Activated naive CD8-positive, alpha-beta T cell treated with anti-CD3 and anti-CD28 coated beads, Interleukin-2, amount 50 U/mL, for 16 hours (primary cell): ENCODE measurements around the gene MRPL30.
"Not testable (repeated sequence)": the region's sequence is repeated elsewhere in the genome, so short reads cannot be mapped to it uniquely, and the experiment has no call there.

ENCODE experiments used
- DNase-seq: peaks from one replicate; pipeline ENCODE4 v3.0.0-alpha.2; 2020; ENCODE audit warnings: low read depth, low spot score

The MRPL30 gene

GRCh38 chr2:99180755-99181623 is at the start of gene MRPL30, which contains the start of gene MITD1:
MRPL30 (plus strand) TSS chr2:99181184; CDS start chr2:99186204, 5,020 bp downstream.
MITD1 (minus strand) TSS chr2:99181058; CDS start chr2:99180981, 77 bp downstream.
- DNase-seq = peak; percentile 77

- DNase-seq = not testable (repeated sequence)
Measured at GRCh38 chr2:99135044-99135556, 45.9 kb upstream of the MRPL30 start.

GRCh38 chr2:99139003-99139402 is 42.0 kb upstream of the MRPL30 start:
- DNase-seq = no peak

DNA sequence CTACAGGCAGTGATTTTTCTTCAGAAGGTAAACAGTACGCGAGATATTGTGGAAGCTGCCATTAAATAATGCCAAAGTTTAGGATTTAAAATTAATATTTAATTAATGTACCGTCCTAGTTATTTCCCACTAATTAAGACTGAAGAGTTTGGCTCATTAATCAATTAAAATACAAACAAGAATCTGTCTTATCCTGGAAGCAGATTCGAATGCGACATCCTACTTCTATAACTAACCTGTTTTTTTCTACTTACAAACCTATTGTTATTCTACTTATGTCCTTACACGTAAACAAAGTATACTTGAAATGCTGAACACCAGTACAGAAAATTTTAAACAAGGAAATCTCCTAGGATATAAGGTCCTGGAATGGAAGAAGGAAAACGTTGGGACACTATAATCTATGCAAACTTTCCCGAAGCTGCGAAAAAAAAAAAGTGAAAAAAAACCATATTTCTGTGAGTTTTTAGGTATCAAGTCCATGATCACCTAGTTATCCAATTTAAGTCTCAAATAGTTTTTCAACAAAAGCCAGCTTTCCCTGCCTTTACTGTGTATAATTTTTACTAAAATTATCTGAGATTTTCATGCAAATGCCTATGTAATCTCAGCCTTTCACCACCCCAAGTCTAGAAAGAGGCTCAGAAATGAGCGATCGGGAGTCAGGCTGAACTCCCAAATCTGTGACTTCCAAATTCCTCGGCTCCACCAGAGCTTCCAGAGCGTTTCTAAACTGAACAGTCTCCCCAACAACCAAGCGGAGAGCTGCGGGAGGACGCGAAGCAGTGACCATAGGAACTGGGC is 40.7 kb upstream of the MRPL30 start:
- DNase-seq = no peak

DNA sequence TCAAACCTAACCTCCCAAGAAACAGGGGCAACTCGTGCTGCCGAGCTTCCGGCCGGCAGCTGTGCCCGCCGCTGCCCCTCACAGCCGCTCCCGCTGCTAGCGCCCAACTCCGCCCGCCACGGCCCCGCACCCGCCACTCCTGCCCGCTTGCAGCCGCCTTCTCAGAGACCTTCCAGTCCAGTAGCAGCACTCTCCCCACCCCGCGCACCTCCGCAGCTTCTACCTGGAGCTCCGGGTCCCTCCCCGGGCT is 40.2 kb upstream of the MRPL30 start:
- DNase-seq = no peak

GRCh38 chr2:99141110-99142108 is 39.6 kb upstream of the MRPL30 start, which contains the start of gene C2orf15:
C2orf15 (plus strand) TSS chr2:99141707; CDS start chr2:99150559, 8,852 bp downstream.
- peak; percentile 95 for DNase-seq

DNA sequence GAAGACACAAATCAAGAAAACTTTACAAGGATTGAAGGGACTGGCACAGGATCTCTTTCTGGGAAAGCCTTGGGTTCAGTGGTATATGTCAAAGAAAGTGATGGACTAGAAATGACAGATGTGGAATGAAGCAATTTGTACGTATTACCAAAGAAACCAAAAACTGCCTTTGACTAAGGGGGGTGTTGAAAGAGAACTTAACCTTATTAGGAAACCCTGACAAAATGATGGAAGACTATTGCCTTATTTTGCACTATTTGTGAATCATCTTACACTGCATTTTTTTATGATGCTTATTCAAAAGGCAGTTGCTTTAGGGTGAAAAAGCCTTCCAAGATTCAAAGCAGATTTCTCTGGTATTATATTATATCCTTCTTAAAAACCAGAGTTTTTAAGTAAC is 30.3 kb upstream of the MRPL30 start:
- DNase-seq = no peak

- DNase-seq = no peak
Measured at GRCh38 chr2:99152199-99152895, 28.6 kb upstream of the MRPL30 start.

DNA sequence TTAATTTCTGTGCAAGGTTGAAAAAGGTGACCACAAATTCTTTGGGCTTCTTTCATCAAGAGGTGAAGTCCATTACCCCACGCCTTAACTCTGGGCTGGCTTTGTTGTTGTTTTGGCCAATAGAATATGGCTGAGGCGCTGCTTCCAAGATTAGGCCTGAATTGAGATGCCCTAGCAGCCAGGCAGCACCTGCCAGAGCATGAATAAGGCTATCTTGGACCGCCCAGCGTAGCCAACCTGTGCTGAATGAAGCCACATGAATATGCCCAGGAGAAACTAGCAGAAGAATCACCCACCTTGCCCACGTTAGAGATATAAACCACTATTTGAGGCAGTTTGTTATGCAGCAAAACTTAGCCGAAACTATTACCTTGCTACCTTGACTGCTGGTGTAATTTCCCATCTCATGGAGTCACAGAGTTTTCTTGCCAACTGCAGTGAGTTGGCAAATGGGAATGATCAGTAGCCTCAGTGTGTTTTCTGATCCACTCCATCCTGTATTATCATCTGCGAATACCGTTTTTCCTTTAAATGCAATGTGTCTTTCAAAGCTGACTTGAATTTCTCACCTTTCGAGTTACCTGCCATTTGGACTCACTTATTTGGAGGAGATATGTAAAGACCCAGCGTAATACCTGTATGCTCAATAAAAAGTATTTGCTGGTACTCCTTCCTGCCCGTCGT is 26.9 kb upstream of the MRPL30 start:
- no peak for DNase-seq

DNA sequence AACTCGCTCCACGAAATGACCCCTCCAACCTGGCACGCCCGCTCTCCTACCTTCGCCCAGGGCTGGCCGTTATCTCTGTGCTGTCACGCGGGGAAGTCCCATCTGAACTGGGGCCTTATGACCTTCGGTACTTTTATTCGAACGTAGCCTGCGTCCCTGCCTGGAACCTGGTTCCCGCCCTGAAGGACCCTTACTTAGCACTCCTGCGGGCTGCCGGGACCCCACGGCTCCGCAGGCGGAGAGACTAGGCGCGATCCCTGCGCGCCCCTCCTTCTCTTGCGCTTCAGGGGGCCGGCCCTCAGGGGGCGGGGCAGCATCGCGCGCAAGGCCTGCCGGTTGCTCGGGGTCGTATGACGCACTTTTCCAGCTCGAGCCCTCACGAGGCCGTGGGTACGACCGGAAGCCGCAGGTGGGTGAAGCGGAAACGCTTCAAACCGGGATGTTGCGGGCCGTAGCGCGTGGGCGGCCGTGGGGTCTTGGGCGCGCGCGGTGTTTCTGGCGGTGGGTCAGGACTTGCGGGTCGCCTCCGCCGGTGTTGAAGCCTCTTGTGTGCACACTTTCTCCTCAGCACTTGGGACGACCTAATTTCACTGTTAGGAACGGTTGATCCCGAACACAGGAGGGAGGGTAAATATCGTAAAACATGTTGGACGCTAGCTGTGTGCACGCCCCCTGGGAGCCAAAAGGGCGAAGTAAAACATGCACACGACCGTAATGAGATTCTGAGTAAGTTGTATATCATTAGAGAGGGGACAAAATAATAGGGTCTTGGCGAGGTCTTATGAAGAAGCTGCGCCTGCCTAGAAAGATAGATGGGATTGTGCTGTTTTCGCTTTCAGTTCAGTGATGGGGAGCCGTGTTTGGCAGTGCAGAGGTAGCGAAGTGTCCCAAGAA is 26.1 kb upstream of the MRPL30 start, which contains the start of the genes LIPT1 and TSGA10:
Gene LIPT1, plus strand, starts transcription at position 325 of the 894 bp plus-strand sequence. CDS start 6,991 bp downstream, outside the sequence.
Gene TSGA10, minus strand, starts transcription at position 300 of the 894 bp plus-strand sequence. CDS start 45,503 bp downstream, outside the sequence.
- DNase-seq = peak; percentile 81

GRCh38 chr2:99156891-99157290 is 24.1 kb upstream of the MRPL30 start:
- no peak for DNase-seq

- no peak for DNase-seq
Measured at GRCh38 chr2:99158599-99158998, 22.4 kb upstream of the MRPL30 start.

DNA sequence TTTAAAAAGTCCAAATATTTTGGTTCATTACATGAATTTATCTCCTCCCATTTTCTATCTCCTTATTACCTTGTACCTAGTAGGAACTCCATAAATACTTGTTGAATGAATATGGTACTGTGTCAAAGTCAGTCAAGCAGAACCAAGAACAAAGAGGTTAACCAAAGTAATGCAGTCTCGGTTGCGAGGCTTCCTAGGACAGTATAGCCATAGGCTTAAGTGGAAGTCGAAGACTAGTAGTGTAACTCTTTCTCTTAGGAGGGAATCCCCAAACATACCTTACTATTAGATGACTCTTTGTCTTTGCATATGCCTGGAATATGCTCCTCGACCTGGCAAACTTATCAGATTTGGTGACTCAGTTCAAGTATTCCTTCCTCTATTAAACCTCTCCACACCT is 21.4 kb upstream of the MRPL30 start:
- no peak for DNase-seq

DNA sequence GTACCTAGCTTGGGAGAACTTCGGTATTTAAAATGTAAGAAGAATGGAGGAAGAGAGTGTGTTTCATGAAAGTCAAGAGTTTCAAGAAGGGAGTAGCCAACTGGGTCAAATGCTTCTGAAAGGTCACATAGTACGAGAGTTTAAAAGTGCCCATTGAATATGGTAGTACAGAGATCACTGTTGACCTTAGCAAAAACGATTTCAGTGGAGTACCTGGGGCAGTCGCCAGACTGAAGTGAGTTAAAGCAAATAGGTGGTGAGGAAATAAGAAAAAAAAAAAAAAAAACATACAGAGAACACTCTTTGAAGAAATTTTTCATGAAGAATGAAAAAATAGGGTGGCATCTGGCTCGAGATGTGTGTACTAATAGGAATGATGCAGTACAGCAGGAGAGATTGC is 14.8 kb upstream of the MRPL30 start:
- DNase-seq = no peak

DNA sequence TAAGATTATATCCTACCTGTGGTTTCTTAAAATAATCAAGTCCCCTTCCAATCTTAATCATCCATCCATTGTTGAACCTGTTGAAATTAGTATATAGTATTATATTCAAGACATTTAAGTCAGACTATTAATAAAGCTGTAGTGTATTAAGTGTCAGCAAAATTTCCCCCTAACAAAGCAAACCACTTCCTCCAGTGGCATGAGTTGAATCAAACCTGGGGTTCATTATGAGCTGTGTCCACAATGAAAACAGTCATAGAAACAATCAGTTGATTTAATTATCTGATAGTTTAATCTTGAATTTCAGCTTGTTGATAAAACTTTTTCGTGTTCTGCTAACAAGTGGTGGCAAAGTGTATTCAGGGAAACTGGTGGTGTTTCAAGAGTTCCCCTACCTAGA is 11.4 kb upstream of the MRPL30 start:
- DNase-seq = no peak

- DNase-seq = no peak
Measured at GRCh38 chr2:99171377-99172140, 9.4 kb upstream of the MRPL30 start.

GRCh38 chr2:99181624-99182000 is 628 bp downstream of the MRPL30 start:
- DNase-seq = no peak

- no peak for DNase-seq
Measured at GRCh38 chr2:99183025-99183424, 2.0 kb downstream of the MRPL30 start.
